GM10266 (cell line): ENCODE measurements around the gene CTTNBP2.

ENCODE experiments used
- DNase-seq: peaks from one replicate; pipeline ENCODE4 v3.0.0; 2012; ENCODE audit errors: extremely low spot score
- CTCF ChIP-seq: IDR thresholded peaks from 2 replicates; pipeline ENCODE4 v1.5.1; 2012; ENCODE audit warnings: mild to moderate bottlenecking, low read depth; ENCODE audit not compliant: control insufficient read depth, insufficient read depth; ENCODE audit errors: missing control alignments

Gene CTTNBP2

GRCh38 chr7:117800841-117801240 is 72.4 kb downstream of the CTTNBP2 start:
- no peak for TF ChIP-seq CTCF
- DNase-seq: no peak

- DNase-seq: no peak
- TF ChIP-seq CTCF: no peak
These were observed 72.8 kb downstream of the CTTNBP2 start for GRCh38 chr7:117800406-117800805.

GRCh38 chr7:117796889-117797288 is 76.4 kb downstream of the CTTNBP2 start:
- no peak for TF ChIP-seq CTCF
- DNase-seq: no peak

- no peak for DNase-seq
- TF ChIP-seq CTCF: no peak
These were observed 79.3 kb downstream of the CTTNBP2 start for GRCh38 chr7:117793976-117794375.

- no peak for TF ChIP-seq CTCF
- DNase-seq: no peak
These were observed 79.7 kb downstream of the CTTNBP2 start for GRCh38 chr7:117793521-117793920.

GRCh38 chr7:117791877-117792780 is 81.1 kb downstream of the CTTNBP2 start:
- peak; percentile 15 for DNase-seq
- TF ChIP-seq CTCF: no peak

GRCh38 chr7:117790731-117791130 is 82.5 kb downstream of the CTTNBP2 start:
- TF ChIP-seq CTCF: no peak
- DNase-seq: no peak
